SU-DHL-6 (cell line): ENCODE data around the gene ME2.

Experiments
- EZH2phosphoT487 ChIP-seq: fragments of 200-600 bp; sonication (generic), shearing (Covaris generic); conservative IDR thresholded peaks from 2 replicates; pipeline ENCODE4 v1.6.1; 2018; ENCODE audit warnings: mild to moderate bottlenecking, antibody characterized with exemption, low read length, moderate library complexity, mixed read lengths
- TF ChIP-seq, protein P1 (sequence below): fragments of 200-600 bp; sonication (generic); IDR thresholded peaks from one replicate; pipeline ENCODE4 v1.5.1; 2017; ENCODE audit warnings: antibody characterized with exemption, mild to moderate bottlenecking, low read length, moderate library complexity; ENCODE audit not compliant: insufficient read depth, poor library complexity, severe bottlenecking

DNA sequence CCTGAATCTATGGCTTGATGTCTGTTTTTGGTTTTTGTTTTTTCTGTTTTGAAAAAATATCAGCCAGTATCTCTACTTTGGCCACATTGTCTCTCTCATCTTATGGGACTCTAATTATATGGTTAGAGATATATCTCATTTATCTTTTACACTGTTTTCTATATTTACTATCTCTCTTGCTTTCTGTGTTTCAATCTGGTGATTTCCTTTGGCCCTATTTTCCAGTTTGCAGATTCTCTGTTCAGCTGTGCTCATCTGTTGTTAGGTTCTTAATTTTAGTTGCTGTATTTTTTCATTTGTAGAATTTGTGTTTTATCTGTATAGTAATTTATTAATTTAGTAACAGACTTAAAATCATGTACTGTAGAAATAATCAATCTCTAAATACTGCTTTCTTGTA lies 47.6 kb downstream of the ME2 start:
- TF ChIP-seq, protein P1, sequence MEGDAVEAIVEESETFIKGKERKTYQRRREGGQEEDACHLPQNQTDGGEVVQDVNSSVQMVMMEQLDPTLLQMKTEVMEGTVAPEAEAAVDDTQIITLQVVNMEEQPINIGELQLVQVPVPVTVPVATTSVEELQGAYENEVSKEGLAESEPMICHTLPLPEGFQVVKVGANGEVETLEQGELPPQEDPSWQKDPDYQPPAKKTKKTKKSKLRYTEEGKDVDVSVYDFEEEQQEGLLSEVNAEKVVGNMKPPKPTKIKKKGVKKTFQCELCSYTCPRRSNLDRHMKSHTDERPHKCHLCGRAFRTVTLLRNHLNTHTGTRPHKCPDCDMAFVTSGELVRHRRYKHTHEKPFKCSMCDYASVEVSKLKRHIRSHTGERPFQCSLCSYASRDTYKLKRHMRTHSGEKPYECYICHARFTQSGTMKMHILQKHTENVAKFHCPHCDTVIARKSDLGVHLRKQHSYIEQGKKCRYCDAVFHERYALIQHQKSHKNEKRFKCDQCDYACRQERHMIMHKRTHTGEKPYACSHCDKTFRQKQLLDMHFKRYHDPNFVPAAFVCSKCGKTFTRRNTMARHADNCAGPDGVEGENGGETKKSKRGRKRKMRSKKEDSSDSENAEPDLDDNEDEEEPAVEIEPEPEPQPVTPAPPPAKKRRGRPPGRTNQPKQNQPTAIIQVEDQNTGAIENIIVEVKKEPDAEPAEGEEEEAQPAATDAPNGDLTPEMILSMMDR: no peak
- no peak for TF ChIP-seq EZH2phosphoT487
